Endothelial cell (in vitro differentiated cells): ENCODE measurements around the gene LMF1. TPM values are rescaled to one million over a fixed set of nuclear protein-coding genes. Genes with fewer than 3 reads are reported as not detected.

Experiments used
- DNase-seq: peaks from one replicate; pipeline ENCODE4 v3.0.0; 2021; ENCODE audit warnings: low spot score
- H3K27ac Mint-ChIP-seq: one replicate; pipeline ENCODE4 v1.8.0; 2021; ENCODE audit warnings: mixed read lengths, inconsistent platforms; ENCODE audit not compliant: unreplicated experiment
- H3K27me3 Mint-ChIP-seq: one replicate; pipeline ENCODE4 v1.8.0; 2021; ENCODE audit warnings: mild to moderate bottlenecking, moderate library complexity, mixed read lengths, inconsistent platforms; ENCODE audit not compliant: unreplicated experiment
- H3K36me3 Mint-ChIP-seq: one replicate; pipeline ENCODE4 v1.8.0; 2021; ENCODE audit warnings: mild to moderate bottlenecking, low read depth, mixed read lengths, inconsistent platforms; ENCODE audit not compliant: unreplicated experiment
- H3K4me1 Mint-ChIP-seq: one replicate; pipeline ENCODE4 v1.8.0; 2021; ENCODE audit warnings: mild to moderate bottlenecking, mixed read lengths, inconsistent platforms; ENCODE audit not compliant: unreplicated experiment
- H3K4me3 Mint-ChIP-seq: one replicate; pipeline ENCODE4 v1.8.0; 2021; ENCODE audit warnings: mild to moderate bottlenecking, mixed read lengths, inconsistent platforms; ENCODE audit not compliant: unreplicated experiment
- H3K9me3 Mint-ChIP-seq: one replicate; pipeline ENCODE4 v1.8.0; 2021; ENCODE audit warnings: mixed read lengths, inconsistent platforms; ENCODE audit not compliant: unreplicated experiment
- total RNA-seq: library from RNA; stranded (reverse); fragmentation: NEBNext Ultra II Directional; extraction: Animal tissue kit (Norgen Biotek cat#: 25700); gene quantifications from one replicate; pipeline ENCODE4 v1.2.1, GENCODE V29; 2021; ENCODE audit not compliant: unreplicated experiment
- TF ChIP-seq, protein P1 (sequence below): fragments of 200-600 bp; sonication (generic); IDR thresholded peaks from one replicate; pipeline ENCODE4 v1.5.0; 2021; ENCODE audit warnings: antibody characterized with exemption; ENCODE audit not compliant: unreplicated experiment

LMF1 gene
- total RNA-seq, 1 donor from 2014 or later = 21.7 TPM

DNA sequence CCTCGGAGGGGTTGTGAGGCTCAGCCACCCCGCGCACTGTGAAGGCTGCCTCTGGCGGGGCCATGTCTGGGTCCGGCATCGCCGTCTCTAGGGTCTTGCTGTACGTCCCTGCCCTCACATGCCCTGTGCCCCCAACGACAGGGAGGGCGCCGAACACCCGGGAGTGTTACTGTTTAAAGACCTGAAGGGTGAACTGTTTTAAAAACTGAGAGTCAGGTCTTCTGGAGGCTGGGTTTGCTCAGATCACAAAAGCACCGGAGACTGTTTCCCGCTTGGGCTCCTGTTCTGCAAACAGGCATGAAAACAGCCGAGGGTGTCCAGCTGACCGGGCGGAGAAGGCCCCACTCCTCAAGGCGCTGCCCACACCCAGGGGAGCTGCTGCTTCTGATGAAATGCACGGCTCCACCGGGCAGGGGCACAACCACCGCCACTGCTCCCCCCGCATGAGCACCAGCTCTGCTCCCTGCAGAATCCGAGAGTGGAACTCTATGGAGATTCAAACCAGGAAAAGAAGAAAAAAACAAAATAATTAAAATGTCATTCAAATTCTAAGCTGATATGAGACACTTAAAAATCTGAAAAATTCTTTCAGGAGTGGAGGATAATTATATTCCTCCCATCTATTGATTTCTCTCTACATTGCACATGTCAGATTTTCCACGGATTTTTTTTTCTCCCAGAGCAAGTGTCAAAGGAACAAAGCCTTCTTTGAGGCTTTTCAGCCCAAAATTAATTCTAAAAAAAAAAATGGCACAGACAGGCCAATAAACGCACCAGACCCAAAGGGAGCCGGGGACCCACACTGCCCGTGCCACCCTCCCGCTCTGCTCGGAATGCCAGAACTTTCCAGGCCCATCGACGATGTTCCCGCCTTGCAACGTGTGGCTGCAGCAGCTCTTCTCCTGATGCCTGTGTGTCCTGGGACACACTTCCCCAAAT, 74.3 kb downstream of the LMF1 start:
- DNase-seq = no peak
- no peaks in the 10 kb centered on the region for H3K9me3 Mint-ChIP-seq
- no peaks in the 10 kb centered on the region for H3K4me1 Mint-ChIP-seq
- H3K4me3 Mint-ChIP-seq = no peak overlapping the region
- H3K27me3 Mint-ChIP-seq = peaks cover 11% of the 10 kb centered on the region
- no peaks in the 10 kb centered on the region for H3K36me3 Mint-ChIP-seq
- TF ChIP-seq, protein P1, sequence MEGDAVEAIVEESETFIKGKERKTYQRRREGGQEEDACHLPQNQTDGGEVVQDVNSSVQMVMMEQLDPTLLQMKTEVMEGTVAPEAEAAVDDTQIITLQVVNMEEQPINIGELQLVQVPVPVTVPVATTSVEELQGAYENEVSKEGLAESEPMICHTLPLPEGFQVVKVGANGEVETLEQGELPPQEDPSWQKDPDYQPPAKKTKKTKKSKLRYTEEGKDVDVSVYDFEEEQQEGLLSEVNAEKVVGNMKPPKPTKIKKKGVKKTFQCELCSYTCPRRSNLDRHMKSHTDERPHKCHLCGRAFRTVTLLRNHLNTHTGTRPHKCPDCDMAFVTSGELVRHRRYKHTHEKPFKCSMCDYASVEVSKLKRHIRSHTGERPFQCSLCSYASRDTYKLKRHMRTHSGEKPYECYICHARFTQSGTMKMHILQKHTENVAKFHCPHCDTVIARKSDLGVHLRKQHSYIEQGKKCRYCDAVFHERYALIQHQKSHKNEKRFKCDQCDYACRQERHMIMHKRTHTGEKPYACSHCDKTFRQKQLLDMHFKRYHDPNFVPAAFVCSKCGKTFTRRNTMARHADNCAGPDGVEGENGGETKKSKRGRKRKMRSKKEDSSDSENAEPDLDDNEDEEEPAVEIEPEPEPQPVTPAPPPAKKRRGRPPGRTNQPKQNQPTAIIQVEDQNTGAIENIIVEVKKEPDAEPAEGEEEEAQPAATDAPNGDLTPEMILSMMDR = no peak
- no peak overlapping the region for H3K27ac Mint-ChIP-seq

DNA sequence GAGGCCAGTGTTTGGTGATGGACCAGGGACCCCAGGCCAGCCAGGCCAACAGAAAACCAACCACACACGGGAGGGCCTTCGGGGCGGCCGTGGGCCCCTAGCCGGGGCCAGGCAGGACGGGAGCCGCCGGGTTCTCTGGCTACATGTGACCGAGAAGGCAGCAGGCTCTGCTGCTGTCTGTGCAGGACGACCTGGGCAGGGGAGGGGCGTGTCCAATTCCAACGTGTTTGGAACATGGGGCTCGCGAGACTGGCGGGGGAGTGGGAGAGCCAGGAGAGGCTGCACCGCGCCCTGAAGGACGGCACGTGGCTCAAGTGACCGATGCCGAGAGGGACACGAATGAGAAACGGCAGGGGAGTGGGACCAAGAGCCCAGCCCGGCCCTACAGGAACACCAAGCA, 75.4 kb downstream of the LMF1 start:
- H3K27me3 Mint-ChIP-seq = peaks cover 9% of the 10 kb centered on the region
- H3K4me3 Mint-ChIP-seq = no peak overlapping the region
- H3K36me3 Mint-ChIP-seq = no peaks in the 10 kb centered on the region
- no peaks in the 10 kb centered on the region for H3K4me1 Mint-ChIP-seq
- no peak for DNase-seq
- H3K9me3 Mint-ChIP-seq = no peaks in the 10 kb centered on the region
- H3K27ac Mint-ChIP-seq = no peak overlapping the region
- TF ChIP-seq, protein P1 = no peak

DNA sequence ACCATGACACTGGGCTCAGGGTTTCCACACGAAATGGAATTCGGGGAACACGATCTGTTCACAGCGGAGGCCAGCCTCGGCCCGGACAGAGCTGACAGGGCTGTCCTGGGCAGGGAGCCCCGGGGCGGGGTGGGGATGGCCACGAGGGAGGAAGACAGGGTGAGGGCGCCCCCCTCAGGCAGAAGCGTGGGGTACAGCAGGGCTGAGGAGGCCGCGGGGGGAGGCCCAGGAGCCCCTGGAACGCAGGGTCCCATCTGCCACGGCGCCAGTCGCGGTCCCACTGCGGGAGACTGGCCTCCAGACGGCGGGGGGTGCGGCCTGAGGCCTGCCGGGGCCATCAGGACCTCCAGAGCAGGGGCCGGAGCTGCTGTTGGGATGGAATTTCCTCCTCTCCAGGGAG, 75.9 kb downstream of the LMF1 start:
- peak; percentile 26 for DNase-seq
- Mint-ChIP-seq H3K27me3 (peaks cover 7% of the 10 kb centered on the region), H3K4me3 (no peak overlapping the region)

DNA sequence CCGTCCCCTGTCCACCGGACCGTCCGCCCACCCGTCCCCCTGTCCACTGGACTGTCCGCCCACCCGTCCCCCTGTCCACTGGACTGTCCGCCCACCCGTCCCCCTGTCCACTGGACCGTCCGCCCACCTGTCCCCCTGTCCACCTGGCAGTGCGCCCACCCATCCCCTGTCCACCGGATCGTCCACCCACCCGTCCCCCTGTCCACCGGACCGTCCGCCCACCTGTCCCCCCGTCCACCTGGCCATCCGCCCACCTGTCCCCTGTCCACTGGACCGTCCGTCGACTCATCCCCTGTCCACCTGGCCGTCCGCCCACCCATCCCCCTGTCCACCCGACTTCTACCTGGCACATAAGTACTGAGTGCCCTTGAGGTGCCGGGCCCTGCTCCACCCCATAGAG, 76.6 kb downstream of the LMF1 start:
- peaks cover 7% of the 10 kb centered on the region for H3K27me3 Mint-ChIP-seq
- no peaks in the 10 kb centered on the region for H3K4me1 Mint-ChIP-seq
- no peak for DNase-seq
- H3K4me3 Mint-ChIP-seq = no peak overlapping the region
- TF ChIP-seq, protein P1 = no peak
- H3K9me3 Mint-ChIP-seq = no peaks in the 10 kb centered on the region
- no peaks in the 10 kb centered on the region for H3K36me3 Mint-ChIP-seq
- no peak overlapping the region for H3K27ac Mint-ChIP-seq

More for the DNA sequence above, 75.9 kb downstream of the LMF1 start:
- H3K27ac Mint-ChIP-seq = no peak overlapping the region
- H3K36me3 Mint-ChIP-seq = no peaks in the 10 kb centered on the region
- no peaks in the 10 kb centered on the region for H3K4me1 Mint-ChIP-seq
- TF ChIP-seq, protein P1 = peak; percentile 35
- no peaks in the 10 kb centered on the region for H3K9me3 Mint-ChIP-seq

DNA sequence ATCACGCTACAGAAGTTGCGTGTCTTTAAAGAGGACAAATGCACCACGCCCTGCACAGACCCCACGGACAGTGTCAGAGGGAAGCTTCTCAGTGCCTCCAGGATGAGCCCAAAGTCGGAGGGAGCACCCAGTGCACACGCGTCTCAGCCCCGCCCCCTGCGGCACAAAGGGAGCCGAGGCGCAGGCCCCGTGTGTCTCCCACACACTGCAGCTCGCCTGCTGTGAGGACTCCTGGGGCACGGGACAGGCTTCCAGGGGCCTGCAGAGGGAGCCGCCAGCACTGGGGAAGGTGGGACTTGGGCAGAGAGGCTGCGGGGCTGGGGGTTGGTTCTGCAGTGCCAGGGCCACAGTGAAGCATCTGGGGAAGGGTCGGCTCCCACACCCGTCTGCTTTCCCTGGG, 77.4 kb downstream of the LMF1 start:
- Mint-ChIP-seq H3K4me3 (peak overlapping the region; percentile 28), H3K4me1 (no peaks in the 10 kb centered on the region), H3K27ac (no peak overlapping the region), H3K36me3 (no peaks in the 10 kb centered on the region), H3K27me3 (peaks cover 7% of the 10 kb centered on the region), H3K9me3 (no peaks in the 10 kb centered on the region)
- TF ChIP-seq, protein P1 = no peak
- no peak for DNase-seq
